A673 (cell line): ENCODE measurements around the gene BCO1.
"Not testable (repeated sequence)": the region's sequence is repeated elsewhere in the genome, so short reads cannot be mapped to it uniquely, and the experiment has no call there.

ENCODE experiments used
- CTCF ChIP-seq: fragments of 300-800, 200-600 bp; sonication (generic); conservative IDR thresholded peaks from 2 replicates; pipeline ENCODE4 v1.5.1; 2017; ENCODE audit warnings: low read depth, mild to moderate bottlenecking, antibody characterized with exemption, low read length, moderate library complexity, mixed read lengths
- EZH2 ChIP-seq: fragments of 200-600 bp; sonication (generic); IDR thresholded peaks from 2 replicates; pipeline ENCODE4 v1.6.1; 2017; ENCODE audit warnings: borderline replicate concordance, low read depth, mild to moderate bottlenecking, mixed read lengths, antibody characterized with exemption, low read length; ENCODE audit not compliant: poor library complexity, severe bottlenecking

- not testable (repeated sequence) for TF ChIP-seq CTCF, EZH2
These were observed 12.8 kb upstream of the BCO1 start for GRCh38 chr16:81225697-81226096.
